SK-N-MC (cell line): ENCODE measurements around the gene COL6A1.

Experiments used
- DNase-seq: peaks from one replicate; pipeline ENCODE4 v3.0.0-alpha.2; 2011; ENCODE audit warnings: low read depth, low spot score
- H3K27ac ChIP-seq: fragments of 200-600 bp; sonication (generic); 2 replicates; pipeline ENCODE4 v1.5.1; 2016; ENCODE audit warnings: mixed run types
- H3K36me3 ChIP-seq: fragments of 200-600 bp; sonication (generic); 2 replicates; pipeline ENCODE4 v1.6.1; 2017; ENCODE audit warnings: antibody characterized with exemption, low read length, mixed read lengths; ENCODE audit not compliant: insufficient read depth
- H3K4me3 ChIP-seq: fragments of 200-600 bp; sonication (generic); 2 replicates; pipeline ENCODE4 v1.5.1; 2016
- H3K9ac ChIP-seq: fragments of 200-600 bp; sonication (generic); 2 replicates; pipeline ENCODE4 v1.8.0; 2017; ENCODE audit warnings: mixed run types, mixed read lengths; ENCODE audit not compliant: insufficient read length
- H3K9me3 ChIP-seq: fragments of 200-600 bp; sonication (generic); 2 replicates; pipeline ENCODE4 v1.6.1; 2017; ENCODE audit warnings: low read depth, mild to moderate bottlenecking, antibody characterized with exemption, low read length, moderate library complexity, mixed read lengths
- EZH2 ChIP-seq: fragments of 200-600 bp; sonication (generic); IDR thresholded peaks from one replicate; pipeline ENCODE4 v1.6.1; 2017; ENCODE audit warnings: antibody characterized with exemption
- FOXP2 ChIP-seq: optimal IDR thresholded peaks from 2 replicates; pipeline ENCODE3; 2011; ENCODE audit warnings: mild to moderate bottlenecking, moderate library complexity; ENCODE audit not compliant: insufficient read depth; ENCODE audit errors: extremely low read length, control extremely low read depth
- POLR2AphosphoS5 ChIP-seq: IDR thresholded peaks from 2 replicates; pipeline ENCODE4 v1.6.1; 2012; ENCODE audit warnings: mild to moderate bottlenecking, low read depth, low read length, borderline replicate concordance

COL6A1 gene

GRCh38 chr21:46011267-46011967 lies 29.8 kb downstream of the COL6A1 start:
- DNase-seq: no peak
- Histone ChIP-seq H3K27ac (no peak overlapping the region), H3K9ac (no peak overlapping the region), H3K4me3 (no peak overlapping the region), H3K36me3 (no peaks in the 10 kb centered on the region), H3K9me3 (no peaks in the 10 kb centered on the region)
- TF ChIP-seq EZH2: no peak
- TF ChIP-seq POLR2AphosphoS5: no peak
- no peak for TF ChIP-seq FOXP2

- Histone ChIP-seq H3K9ac (no peak overlapping the region), H3K27ac (no peak overlapping the region), H3K4me3 (no peak overlapping the region), H3K9me3 (no peaks in the 10 kb centered on the region), H3K36me3 (no peaks in the 10 kb centered on the region)
- no peak for DNase-seq
- no peak for TF ChIP-seq EZH2
- no peak for TF ChIP-seq FOXP2
- TF ChIP-seq POLR2AphosphoS5: no peak
Observed at GRCh38 chr21:46012154-46012553, 30.6 kb downstream of the COL6A1 start.

- H3K27ac ChIP-seq: no peak overlapping the region
- H3K9me3 ChIP-seq: no peaks in the 10 kb centered on the region
- no peak overlapping the region for H3K4me3 ChIP-seq
- no peak for DNase-seq
- H3K9ac ChIP-seq: no peak overlapping the region
- no peaks in the 10 kb centered on the region for H3K36me3 ChIP-seq
- TF ChIP-seq EZH2: no peak
- no peak for TF ChIP-seq POLR2AphosphoS5
- TF ChIP-seq FOXP2: no peak
Observed at GRCh38 chr21:46014828-46015227, 33.3 kb downstream of the COL6A1 start.

GRCh38 chr21:46017148-46017547 lies 35.6 kb downstream of the COL6A1 start:
- Histone ChIP-seq H3K9me3 (no peaks in the 10 kb centered on the region), H3K9ac (no peak overlapping the region), H3K36me3 (no peaks in the 10 kb centered on the region), H3K4me3 (no peak overlapping the region), H3K27ac (no peak overlapping the region)
- no peak for TF ChIP-seq POLR2AphosphoS5
- TF ChIP-seq EZH2: no peak
- no peak for TF ChIP-seq FOXP2
- DNase-seq: no peak

GRCh38 chr21:46017695-46018094 lies 36.1 kb downstream of the COL6A1 start:
- H3K9me3 ChIP-seq: no peaks in the 10 kb centered on the region
- no peak overlapping the region for H3K27ac ChIP-seq
- DNase-seq: no peak
- no peaks in the 10 kb centered on the region for H3K36me3 ChIP-seq
- H3K4me3 ChIP-seq: no peak overlapping the region
- no peak overlapping the region for H3K9ac ChIP-seq
- TF ChIP-seq EZH2: no peak
- no peak for TF ChIP-seq POLR2AphosphoS5
- no peak for TF ChIP-seq FOXP2

GRCh38 chr21:46018615-46019014 lies 37.0 kb downstream of the COL6A1 start:
- no peak for TF ChIP-seq EZH2
- no peak for TF ChIP-seq FOXP2
- no peak for TF ChIP-seq POLR2AphosphoS5
- no peaks in the 10 kb centered on the region for H3K36me3 ChIP-seq
- H3K4me3 ChIP-seq: no peak overlapping the region
- DNase-seq: no peak
- H3K9me3 ChIP-seq: no peaks in the 10 kb centered on the region
- H3K9ac ChIP-seq: no peak overlapping the region
- no peak overlapping the region for H3K27ac ChIP-seq

- no peak for TF ChIP-seq POLR2AphosphoS5
- TF ChIP-seq FOXP2: no peak
- TF ChIP-seq EZH2: no peak
- Histone ChIP-seq H3K27ac (no peak overlapping the region), H3K36me3 (no peaks in the 10 kb centered on the region), H3K9ac (no peak overlapping the region), H3K9me3 (no peaks in the 10 kb centered on the region), H3K4me3 (no peak overlapping the region)
- no peak for DNase-seq
Observed at GRCh38 chr21:46020581-46020980, 39.0 kb downstream of the COL6A1 start.

- no peak for DNase-seq
- H3K27ac ChIP-seq: no peak overlapping the region
- TF ChIP-seq EZH2 (no peak), POLR2AphosphoS5 (no peak), FOXP2 (no peak)
- no peak overlapping the region for H3K4me3 ChIP-seq
- H3K36me3 ChIP-seq: no peaks in the 10 kb centered on the region
- no peaks in the 10 kb centered on the region for H3K9me3 ChIP-seq
- no peak overlapping the region for H3K9ac ChIP-seq
Observed at GRCh38 chr21:46021398-46021797, 39.8 kb downstream of the COL6A1 start.
